DMS53 (cell line): ENCODE data around the gene RAD51AP2.

Experiments
- DNase-seq: peaks from one replicate; lab custom pipeline; 2025; lab: John Stamatoyannopoulos, UW

RAD51AP2 gene

GRCh38 chr2:17470855-17471641 is 47.2 kb downstream of the RAD51AP2 start:
- DNase-seq, result peak; percentile 66

GRCh38 chr2:17461087-17461475 is 57.2 kb downstream of the RAD51AP2 start:
- DNase-seq, result no peak
